NOMO-1 treated with dmso at 0.1 percent for 144 hours (cell line): ENCODE measurements around the gene NPHS1.
"Not testable (repeated sequence)": the region's sequence is repeated elsewhere in the genome, so short reads cannot be mapped to it uniquely, and the experiment has no call there.

Source experiments
- DNase-seq: peaks from one replicate; lab custom pipeline; 2025; ENCODE audit not compliant: unreplicated experiment; lab: John Stamatoyannopoulos, UW

NPHS1 gene

DNA sequence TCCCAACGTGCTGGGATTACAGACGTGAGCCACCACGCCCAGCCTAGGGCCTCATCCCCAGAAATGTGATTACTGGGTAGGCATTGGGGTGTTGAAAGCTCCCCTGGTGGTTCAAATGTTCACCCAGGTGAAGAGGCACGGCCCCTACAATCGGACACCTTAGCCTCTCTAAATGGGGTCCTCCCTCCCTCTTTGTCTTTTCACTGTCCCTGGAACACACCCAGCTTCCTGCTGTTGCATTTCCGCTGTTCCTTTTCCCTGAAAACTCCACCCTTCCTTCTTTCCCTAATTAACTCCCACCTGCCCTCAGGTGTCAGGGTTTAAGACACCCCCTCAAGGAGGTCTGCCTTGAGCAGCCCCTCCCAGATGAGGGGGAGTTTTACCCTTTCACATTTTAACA lies 36.0 kb downstream of the NPHS1 start:
- DNase-seq = no peak

- no peak for DNase-seq
Observed at GRCh38 chr19:35813043-35813890, 39.0 kb downstream of the NPHS1 start.

- DNase-seq = no peak
Observed at GRCh38 chr19:35812220-35813042, 39.9 kb downstream of the NPHS1 start, which contains the start of gene PRODH2. Gene PRODH2, minus strand, starts transcription at chr19:35812845. Its CDS starts 40 bp downstream, at chr19:35812805.

DNA sequence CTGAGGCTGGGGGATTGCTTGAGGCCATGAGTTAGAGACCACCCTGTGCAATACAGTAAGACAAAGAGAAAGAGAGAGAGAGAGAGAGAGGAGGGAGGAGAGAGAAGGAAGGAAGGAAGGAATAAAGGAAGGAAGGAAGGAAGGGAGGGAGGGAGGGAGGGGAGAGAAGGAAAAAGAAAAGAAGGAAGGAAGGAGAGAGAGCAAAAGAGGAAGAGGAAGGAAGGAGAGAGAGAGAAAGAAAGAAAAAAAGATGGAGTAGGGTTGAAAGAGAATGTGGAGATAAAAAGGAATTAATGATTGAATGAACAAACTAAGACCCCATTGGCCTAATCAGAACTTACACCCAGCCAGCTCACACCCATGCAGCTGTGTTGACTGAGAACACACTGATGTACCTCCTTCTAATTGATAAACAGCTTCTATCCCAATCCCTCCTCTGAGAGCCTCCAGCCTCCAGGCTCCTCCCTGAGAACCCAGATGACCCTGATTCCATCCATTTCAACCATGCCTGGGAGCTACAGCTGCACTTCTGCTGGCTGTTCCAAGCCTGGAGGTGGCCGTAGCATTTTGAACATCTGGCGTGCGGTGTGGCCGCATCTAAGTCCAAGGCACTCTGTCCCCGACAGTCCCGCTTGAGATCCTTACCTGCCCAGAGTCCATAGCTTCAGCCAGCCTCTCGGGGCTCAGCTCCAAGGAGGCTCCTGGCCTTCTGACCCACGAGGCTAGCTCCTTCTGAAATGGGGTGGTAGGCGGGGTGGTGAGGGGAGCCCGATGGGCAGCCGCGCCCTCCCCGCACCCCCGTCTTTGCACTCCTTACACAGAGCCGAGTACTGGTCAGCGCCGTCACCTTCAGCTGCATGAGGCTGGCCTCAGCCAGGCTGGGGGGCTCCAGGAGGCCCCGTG lies 40.7 kb downstream of the NPHS1 start:
- no peak for DNase-seq

GRCh38 chr19:35807633-35808032 lies 44.7 kb downstream of the NPHS1 start:
- no peak for DNase-seq

GRCh38 chr19:35806597-35806996 lies 45.7 kb downstream of the NPHS1 start:
- DNase-seq = no peak

DNA sequence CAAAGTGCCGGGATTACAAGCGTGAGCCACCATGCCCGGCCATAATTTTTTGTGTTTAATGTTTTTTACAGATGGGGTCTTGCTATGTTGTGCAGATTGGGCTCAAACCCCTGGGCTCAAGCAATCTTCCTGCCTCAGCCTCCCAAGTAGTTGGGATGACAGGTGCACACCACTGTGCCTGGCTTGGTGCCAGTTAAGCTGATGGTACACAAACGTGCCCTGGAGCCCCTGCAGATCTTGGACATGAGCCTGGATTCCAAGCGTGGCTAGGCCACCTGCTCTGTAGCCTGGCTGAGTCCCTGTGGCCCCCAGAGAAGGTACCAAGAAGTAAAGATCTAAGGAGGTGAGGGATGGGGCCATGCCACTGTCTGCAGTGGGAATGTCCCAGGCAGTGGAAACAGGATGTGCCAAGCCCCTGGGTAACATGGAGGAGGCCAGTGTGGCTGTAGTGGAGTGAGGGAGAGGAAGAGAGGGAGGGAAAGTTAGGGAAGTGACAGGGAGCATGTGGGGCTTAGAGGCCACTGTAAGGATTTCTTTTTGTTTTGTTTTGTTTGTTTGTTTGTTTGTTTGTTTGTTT lies 46.7 kb downstream of the NPHS1 start:
- DNase-seq = no peak

DNA sequence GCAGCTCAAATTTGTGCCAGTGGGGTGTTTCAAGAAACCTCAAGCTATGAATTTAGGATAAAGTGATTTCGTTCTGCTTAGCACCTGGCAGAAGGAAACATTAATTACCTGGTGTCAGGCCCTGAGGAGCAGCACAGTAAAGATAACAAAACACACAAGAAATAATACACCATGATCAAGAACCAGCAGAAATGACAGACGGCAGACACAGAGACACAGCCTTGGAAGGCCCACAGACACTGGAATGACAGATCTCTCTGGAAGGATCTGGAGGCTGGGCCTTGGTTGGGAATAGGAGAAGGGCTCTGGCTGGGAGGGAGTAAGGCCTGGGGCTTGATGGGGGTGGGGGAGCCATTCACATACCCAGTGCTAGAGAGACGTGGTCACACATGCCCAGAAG lies 50.5 kb downstream of the NPHS1 start:
- DNase-seq = no peak

DNA sequence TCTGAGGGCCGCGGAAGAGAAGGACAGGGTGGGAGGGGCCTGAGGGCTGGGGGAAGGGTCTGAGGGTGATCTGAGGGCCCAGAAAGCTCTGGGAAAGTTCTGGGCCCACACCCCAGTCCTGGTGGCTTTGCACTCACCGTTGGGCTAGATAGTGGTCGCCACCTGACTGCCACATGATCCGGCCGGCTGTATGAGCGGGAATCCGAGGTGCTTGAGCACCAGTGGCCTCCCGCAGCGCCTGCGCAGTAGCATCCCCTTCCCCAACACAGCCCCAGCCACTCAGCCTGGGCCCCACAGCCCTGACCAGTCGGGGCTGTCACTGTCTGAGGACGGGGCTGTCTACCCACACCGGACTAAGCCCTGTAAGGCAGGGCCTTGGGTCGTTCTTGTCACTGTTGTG lies 54.6 kb downstream of the NPHS1 start:
- no peak for DNase-seq

DNA sequence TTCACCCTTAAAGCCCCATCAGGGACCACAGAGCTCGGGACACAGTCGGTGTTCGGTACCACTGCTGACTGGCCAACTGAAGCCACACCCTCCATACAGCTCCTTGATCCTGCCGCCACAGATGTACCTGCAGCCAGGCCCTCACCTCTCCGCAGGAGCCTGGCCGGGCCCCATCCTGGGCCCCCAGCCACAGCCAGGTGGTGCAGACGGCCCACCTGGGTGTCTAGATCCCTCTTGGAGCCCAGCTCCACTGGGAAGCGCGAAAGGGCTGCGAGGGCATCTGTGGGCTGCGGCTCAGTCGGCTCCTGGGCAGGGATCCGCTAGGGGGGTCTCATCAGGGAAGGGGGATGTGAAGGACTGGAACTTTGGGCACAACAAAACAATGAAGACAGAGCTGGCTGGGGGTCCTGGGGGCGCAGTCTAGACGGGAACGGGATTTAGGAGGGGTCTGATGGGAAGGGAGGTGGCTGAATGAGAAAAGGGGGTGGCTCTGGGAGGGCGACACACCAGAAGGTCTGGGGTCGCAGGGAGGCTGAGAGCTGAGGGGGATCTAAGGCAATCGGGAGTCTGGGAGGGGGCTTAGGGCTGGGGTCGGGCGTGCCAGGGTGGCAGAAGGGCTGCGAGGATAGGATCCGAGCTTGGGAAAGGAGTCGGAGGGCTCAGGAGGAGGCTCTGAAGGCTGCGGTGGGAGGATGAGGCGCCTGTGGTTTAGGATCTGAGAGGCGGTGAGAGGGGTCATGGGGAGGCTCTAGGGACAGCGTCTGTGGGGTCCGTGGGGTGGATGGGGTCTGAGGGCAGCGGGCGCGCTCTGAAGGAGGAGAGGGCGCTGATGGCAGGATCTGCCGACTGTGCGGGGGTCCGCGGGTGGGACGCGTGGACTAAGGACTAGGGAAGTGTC lies 55.4 kb downstream of the NPHS1 start:
- DNase-seq = no peak

DNA sequence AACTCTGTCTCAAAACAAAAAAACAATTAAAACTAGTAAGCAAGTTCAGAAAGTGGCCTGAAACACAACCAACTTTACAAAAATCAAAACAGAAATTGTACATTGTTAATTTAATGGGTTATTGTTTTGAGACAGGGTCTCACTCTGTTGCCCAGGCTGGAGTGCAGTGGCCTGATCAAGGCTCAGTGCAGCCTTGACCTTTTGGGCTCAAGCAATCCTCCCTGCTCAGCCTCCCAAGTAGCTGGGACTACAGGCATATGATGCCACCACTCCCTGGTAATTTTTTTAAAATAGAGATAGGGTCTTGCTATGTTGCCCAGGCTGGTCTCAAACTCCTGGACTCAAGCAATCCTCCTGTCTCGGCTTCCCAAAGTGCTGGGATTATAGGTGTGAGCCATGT lies 56.7 kb downstream of the NPHS1 start:
- DNase-seq = not testable (repeated sequence)

GRCh38 chr19:35793381-35794165 lies 58.7 kb downstream of the NPHS1 start:
- DNase-seq = no peak

DNA sequence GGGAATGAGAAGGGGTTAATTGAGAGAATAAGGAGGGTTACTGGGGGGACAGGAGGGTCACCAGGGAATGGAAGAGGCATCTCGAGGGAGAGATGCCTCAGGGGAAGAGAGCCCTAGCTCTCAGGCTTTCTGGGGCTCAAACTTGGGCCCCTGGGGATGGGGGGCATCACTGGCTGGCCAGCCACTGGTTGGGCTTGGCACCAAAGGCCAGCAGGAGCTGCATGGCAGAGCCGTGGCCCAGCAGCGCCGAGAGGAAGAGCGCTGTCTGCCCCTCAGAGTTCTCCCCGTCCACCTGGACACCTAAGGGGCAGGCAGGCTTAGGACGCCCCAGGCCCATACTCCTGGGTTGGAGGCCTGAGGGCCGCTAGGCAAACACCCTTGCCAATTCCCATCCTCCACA lies 59.4 kb downstream of the NPHS1 start:
- no peak for DNase-seq

GRCh38 chr19:35792312-35792711 lies 60.0 kb downstream of the NPHS1 start:
- no peak for DNase-seq

GRCh38 chr19:35791814-35792279 lies 60.5 kb downstream of the NPHS1 start:
- DNase-seq = no peak

DNA sequence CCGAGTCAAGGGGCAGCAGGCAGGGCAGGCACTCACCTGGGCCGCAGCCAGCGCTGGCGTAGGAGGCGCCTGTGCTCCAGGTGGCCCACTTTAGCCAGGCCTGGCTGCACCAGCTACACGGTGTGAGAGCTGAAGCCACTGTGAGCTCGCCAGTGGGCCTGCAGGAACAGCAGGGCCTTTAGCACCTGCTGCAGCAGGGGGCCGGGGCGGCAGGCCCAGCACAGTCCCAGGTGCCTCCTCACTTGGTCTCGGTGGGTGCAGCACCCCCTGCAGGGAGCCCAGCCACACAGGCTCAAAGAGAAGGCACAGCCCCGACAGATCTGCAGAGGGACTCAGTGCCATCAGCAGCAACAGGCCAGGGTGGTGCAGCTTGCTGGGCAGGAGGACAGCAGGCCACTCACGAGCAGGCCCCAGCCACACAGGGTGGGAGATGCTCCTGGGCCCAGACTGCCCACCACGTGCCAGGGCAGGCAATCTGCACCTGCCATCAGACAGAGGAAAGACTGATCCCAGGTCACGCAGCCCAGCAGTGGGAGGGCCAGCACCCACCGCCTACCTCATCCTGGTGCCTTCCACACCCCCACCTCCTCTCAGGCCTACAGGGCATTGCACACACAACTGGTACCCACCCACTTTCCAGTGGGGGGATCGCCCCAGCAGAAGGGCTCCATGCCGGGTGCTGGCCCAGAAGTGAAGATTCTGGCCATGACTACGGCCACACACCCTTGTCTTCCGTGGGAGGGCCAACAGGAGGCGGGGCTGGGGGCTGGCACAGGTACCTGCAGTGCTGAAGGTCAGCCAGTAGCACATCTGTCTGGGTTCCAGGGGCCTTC lies 61.1 kb downstream of the NPHS1 start:
- no peak for DNase-seq

- DNase-seq = no peak
Observed at GRCh38 chr19:35789978-35790944, 62.0 kb downstream of the NPHS1 start.
